Mesendoderm (in vitro differentiated cells): ENCODE measurements around the gene PROCA1.

Source experiments
- DNase-seq: peaks from one replicate; pipeline ENCODE4 v3.0.0; 2013
- H2AK5ac ChIP-seq: 2 replicates; pipeline ENCODE4 v1.6.1; 2013; ENCODE audit warnings: low read length, inconsistent platforms
- H2BK120ac ChIP-seq: 2 replicates; pipeline ENCODE4 v1.6.1; 2013; ENCODE audit warnings: low read depth, mild to moderate bottlenecking, low read length, moderate library complexity, mixed read lengths
- H2BK15ac ChIP-seq: replicated peaks from 2 replicates; pipeline ENCODE4 v1.6.1; 2013; ENCODE audit warnings: low read depth, mild to moderate bottlenecking, moderate library complexity
- H2BK5ac ChIP-seq: 2 replicates; pipeline ENCODE4 v1.6.1; 2013; ENCODE audit warnings: low read length, inconsistent platforms
- H3K18ac ChIP-seq: 2 replicates; pipeline ENCODE4 v1.6.1; 2013; ENCODE audit warnings: mild to moderate bottlenecking, low read length, mixed read lengths
- H3K23ac ChIP-seq: one replicate; pipeline ENCODE4 v1.6.1; 2013; ENCODE audit warnings: low read length
- H3K27ac ChIP-seq: 2 replicates; pipeline ENCODE4 v1.5.1; 2013; ENCODE audit warnings: low read depth, mild to moderate bottlenecking, inconsistent platforms, low read length, moderate library complexity
- H3K27me3 ChIP-seq: 2 replicates; pipeline ENCODE4 v1.6.1; 2013; ENCODE audit warnings: low read length, control low read depth, mild to moderate bottlenecking, inconsistent platforms; ENCODE audit not compliant: insufficient read depth, poor library complexity
- H3K36me3 ChIP-seq: 2 replicates; pipeline ENCODE4 v1.6.1; 2013; ENCODE audit warnings: low read length, inconsistent platforms; ENCODE audit not compliant: control insufficient read depth, insufficient read depth
- H3K4ac ChIP-seq: one replicate; pipeline ENCODE4 v1.6.1; 2013; ENCODE audit warnings: low read depth, mild to moderate bottlenecking, low read length, moderate library complexity
- H3K4me1 ChIP-seq: 2 replicates; pipeline ENCODE4 v1.6.1; 2013; ENCODE audit warnings: low read depth, low read length, inconsistent platforms; ENCODE audit not compliant: control insufficient read depth
- H3K4me2 ChIP-seq: 2 replicates; pipeline ENCODE4 v1.6.1; 2013; ENCODE audit warnings: low read length
- H3K4me3 ChIP-seq: 2 replicates; pipeline ENCODE4 v1.5.1; 2013; ENCODE audit warnings: mild to moderate bottlenecking, low read length
- H3K56ac ChIP-seq: one replicate; pipeline ENCODE4 v1.6.1; 2013; ENCODE audit warnings: low read length
- H3K79me1 ChIP-seq: 2 replicates; pipeline ENCODE4 v1.6.1; 2013; ENCODE audit warnings: low read length, inconsistent platforms
- H3K79me2 ChIP-seq: 2 replicates; pipeline ENCODE4 v1.6.1; 2013; ENCODE audit warnings: mild to moderate bottlenecking, low read length; ENCODE audit not compliant: control insufficient read depth, insufficient read depth
- H3K9ac ChIP-seq: 2 replicates; pipeline ENCODE4 v1.6.1; 2013; ENCODE audit warnings: low read length, inconsistent platforms
- H4K5ac ChIP-seq: one replicate; pipeline ENCODE4 v1.6.1; 2013; ENCODE audit warnings: low read length
- H4K8ac ChIP-seq: one replicate; pipeline ENCODE4 v1.6.1; 2013; ENCODE audit warnings: low read depth, mild to moderate bottlenecking, control low read depth, low read length, moderate library complexity
- WGBS: extraction: QIAGEN DNeasy Blood & Tissue Kit; methylation state at CpG from one replicate; pipeline ENCODE4 v1.1.7; 2013; ENCODE audit warnings: low lambda C conversion rate, missing lambda C conversion rate; ENCODE audit not compliant: insufficient coverage; ENCODE audit errors: extremely low coverage; 5-methylcytosine and 5-hydroxymethylcytosine counted together

Gene PROCA1

GRCh38 chr17:28747801-28748750, 36.4 kb upstream of the PROCA1 start:
- Histone ChIP-seq H4K5ac (no peak overlapping the region), H2BK15ac (no peak overlapping the region), H2BK5ac (no peak overlapping the region), H3K4me2 (no peak overlapping the region), H3K27ac (peak overlapping the region; percentile 3), H3K4me1 (peaks cover 11% of the 10 kb centered on the region), H3K79me2 (peaks cover 40% of the 10 kb centered on the region), H3K4me3 (no peak overlapping the region), H3K9ac (no peak overlapping the region), H3K4ac (no peak overlapping the region), H3K23ac (no peak overlapping the region), H3K36me3 (peaks cover 40% of the 10 kb centered on the region), H3K27me3 (no peaks in the 10 kb centered on the region), H3K56ac (peak overlapping the region; percentile 34), H2BK120ac (no peak overlapping the region), H2AK5ac (no peak overlapping the region), H4K8ac (no peak overlapping the region), H3K79me1 (peaks cover 30% of the 10 kb centered on the region), H3K18ac (no peak overlapping the region)
- no peak for DNase-seq
- no CpG with 5 or more reads among the region's 18 CpGs for WGBS

GRCh38 chr17:28747051-28747691, 35.5 kb upstream of the PROCA1 start:
- H3K56ac ChIP-seq: peak overlapping the region; percentile 94
- peaks cover 30% of the 10 kb centered on the region for H3K79me1 ChIP-seq
- no peak overlapping the region for H3K4ac ChIP-seq
- no peak overlapping the region for H3K4me3 ChIP-seq
- no peaks in the 10 kb centered on the region for H3K27me3 ChIP-seq
- peak overlapping the region; percentile 19 for H3K4me2 ChIP-seq
- peak overlapping the region; percentile 91 for H3K9ac ChIP-seq
- no CpG with 5 or more reads among the region's 7 CpGs for WGBS
- peaks cover 40% of the 10 kb centered on the region for H3K79me2 ChIP-seq
- H3K4me1 ChIP-seq: peaks cover 11% of the 10 kb centered on the region
- no peak overlapping the region for H4K5ac ChIP-seq
- no peak overlapping the region for H3K18ac ChIP-seq
- no peak overlapping the region for H2BK120ac ChIP-seq
- H4K8ac ChIP-seq: no peak overlapping the region
- no peak overlapping the region for H2AK5ac ChIP-seq
- no peak overlapping the region for H2BK5ac ChIP-seq
- DNase-seq: peak; percentile 78
- H2BK15ac ChIP-seq: no peak overlapping the region
- H3K27ac ChIP-seq: peak overlapping the region; percentile 18
- peaks cover 37% of the 10 kb centered on the region for H3K36me3 ChIP-seq
- no peak overlapping the region for H3K23ac ChIP-seq

GRCh38 chr17:28746611-28747050, 34.9 kb upstream of the PROCA1 start:
- Histone ChIP-seq H4K8ac (no peak overlapping the region), H3K56ac (peak overlapping the region; percentile 94), H3K36me3 (peaks cover 36% of the 10 kb centered on the region), H3K18ac (no peak overlapping the region), H2AK5ac (no peak overlapping the region), H3K4ac (no peak overlapping the region), H3K27me3 (no peaks in the 10 kb centered on the region), H3K27ac (peak overlapping the region; percentile 18), H3K79me2 (peaks cover 40% of the 10 kb centered on the region), H3K4me2 (peak overlapping the region; percentile 70), H3K4me1 (peaks cover 11% of the 10 kb centered on the region), H3K9ac (peak overlapping the region; percentile 91), H4K5ac (no peak overlapping the region), H2BK120ac (no peak overlapping the region), H2BK15ac (no peak overlapping the region), H2BK5ac (no peak overlapping the region), H3K23ac (no peak overlapping the region), H3K4me3 (no peak overlapping the region), H3K79me1 (peaks cover 30% of the 10 kb centered on the region)
- WGBS: no CpG with 5 or more reads among the region's 5 CpGs
- DNase-seq: peak; percentile 62

- WGBS: no CpG with 5 or more reads among the region's 4 CpGs
- Histone ChIP-seq H3K4me2 (peak overlapping the region; percentile 70), H3K4me1 (peaks cover 11% of the 10 kb centered on the region), H3K79me2 (peaks cover 40% of the 10 kb centered on the region), H2AK5ac (peak overlapping the region; percentile 75), H3K36me3 (peaks cover 34% of the 10 kb centered on the region), H3K23ac (peak overlapping the region; percentile 31), H2BK120ac (no peak overlapping the region), H3K4me3 (peak overlapping the region; percentile 41), H3K9ac (peak overlapping the region; percentile 91), H3K18ac (no peak overlapping the region), H3K27ac (peak overlapping the region; percentile 83), H3K27me3 (no peaks in the 10 kb centered on the region), H3K79me1 (peaks cover 29% of the 10 kb centered on the region), H3K4ac (no peak overlapping the region), H2BK15ac (no peak overlapping the region), H4K8ac (no peak overlapping the region), H2BK5ac (peak overlapping the region; percentile 64), H4K5ac (no peak overlapping the region), H3K56ac (peak overlapping the region; percentile 94)
- DNase-seq: peak; percentile 83
Observed at GRCh38 chr17:28745786-28746411, 34.2 kb upstream of the PROCA1 start.

- Histone ChIP-seq H3K27me3 (no peaks in the 10 kb centered on the region), H3K4me1 (peaks cover 11% of the 10 kb centered on the region), H2BK120ac (peak overlapping the region; percentile 4), H3K56ac (peak overlapping the region; percentile 94), H3K4me2 (peak overlapping the region; percentile 70), H2BK15ac (no peak overlapping the region), H3K9ac (peak overlapping the region; percentile 91), H3K27ac (peak overlapping the region; percentile 83), H3K18ac (peak overlapping the region; percentile 98), H3K4ac (peak overlapping the region; percentile 25), H3K79me1 (peaks cover 23% of the 10 kb centered on the region), H3K4me3 (peak overlapping the region; percentile 41), H3K79me2 (peaks cover 39% of the 10 kb centered on the region), H3K36me3 (peaks cover 26% of the 10 kb centered on the region), H2BK5ac (peak overlapping the region; percentile 64), H4K8ac (no peak overlapping the region), H3K23ac (peak overlapping the region; percentile 54), H2AK5ac (peak overlapping the region; percentile 4), H4K5ac (no peak overlapping the region)
- no CpG with 5 or more reads among the region's 31 CpGs for WGBS
- peak; percentile 87 for DNase-seq
Observed at GRCh38 chr17:28744972-28745785, 33.5 kb upstream of the PROCA1 start.
